H9 (cell line): ENCODE measurements around the gene NDUFB10. TPM values are rescaled to one million over a fixed set of nuclear protein-coding genes. Genes with fewer than 3 reads are reported as not detected.

Experiments used
- DNase-seq: peaks from one replicate; pipeline ENCODE4 v3.0.0-alpha.2; 2017
- H2AFZ ChIP-seq: one replicate; pipeline ENCODE4 v1.6.1; 2013; ENCODE audit warnings: mild to moderate bottlenecking, low read length, control low read depth, moderate library complexity
- H2AK5ac ChIP-seq: 2 replicates; pipeline ENCODE4 v1.6.1; 2013; ENCODE audit warnings: low read length, control low read depth, mixed read lengths; ENCODE audit not compliant: insufficient read length
- H2BK120ac ChIP-seq: one replicate; pipeline ENCODE4 v1.6.1; 2013; ENCODE audit warnings: low read depth, mild to moderate bottlenecking, low read length, control low read depth, inconsistent platforms; ENCODE audit not compliant: poor library complexity, severe bottlenecking
- H2BK12ac ChIP-seq: 2 replicates; pipeline ENCODE4 v1.6.1; 2013; ENCODE audit warnings: low read length, control low read depth, mixed read lengths, low read depth; ENCODE audit not compliant: insufficient read length
- H2BK15ac ChIP-seq: 2 replicates; pipeline ENCODE4 v1.6.1; 2013; ENCODE audit warnings: low read depth, low read length, control low read depth
- H2BK20ac ChIP-seq: one replicate; pipeline ENCODE4 v1.6.1; 2013; ENCODE audit warnings: low read depth, mild to moderate bottlenecking, low read length, control low read depth, inconsistent platforms; ENCODE audit not compliant: poor library complexity, severe bottlenecking
- H2BK5ac ChIP-seq: 2 replicates; pipeline ENCODE4 v1.6.1; 2013; ENCODE audit warnings: low read length, control low read depth, mixed read lengths; ENCODE audit not compliant: insufficient read length
- H3K14ac ChIP-seq: 2 replicates; pipeline ENCODE4 v1.6.1; 2013; ENCODE audit warnings: low read length, control low read depth; ENCODE audit not compliant: insufficient read depth
- H3K18ac ChIP-seq: 2 replicates; pipeline ENCODE4 v1.6.1; 2013; ENCODE audit warnings: low read depth, mild to moderate bottlenecking, mixed read lengths, low read length, control low read depth; ENCODE audit not compliant: insufficient read length
- H3K23ac ChIP-seq: 2 replicates; pipeline ENCODE4 v1.6.1; 2013; ENCODE audit warnings: low read length, control low read depth, mixed read lengths, low read depth; ENCODE audit not compliant: insufficient read length
- H3K23me2 ChIP-seq: 2 replicates; pipeline ENCODE4 v1.6.1; 2013; ENCODE audit warnings: low read depth, mild to moderate bottlenecking, mixed read lengths, low read length, control low read depth; ENCODE audit not compliant: insufficient read length, poor library complexity, severe bottlenecking
- H3K27ac ChIP-seq: 2 replicates; pipeline ENCODE4 v1.5.1; 2013; ENCODE audit warnings: low read length, control low read depth, mixed read lengths, low read depth; ENCODE audit not compliant: insufficient read length
- H3K27me3 ChIP-seq: 2 replicates; pipeline ENCODE4 v1.6.1; 2013; ENCODE audit warnings: low read length, control low read depth, inconsistent platforms; ENCODE audit not compliant: insufficient read depth
- H3K4ac ChIP-seq: 2 replicates; pipeline ENCODE4 v1.6.1; 2013; ENCODE audit warnings: low read depth, mild to moderate bottlenecking, control low read depth, inconsistent platforms, low read length, moderate library complexity
- H3K4me1 ChIP-seq: 2 replicates; pipeline ENCODE4 v1.6.1; 2013; ENCODE audit warnings: low read length, control low read depth, inconsistent platforms; ENCODE audit not compliant: insufficient read depth
- H3K4me2 ChIP-seq: 2 replicates; pipeline ENCODE4 v1.6.1; 2013; ENCODE audit warnings: low read length, control low read depth, mixed read lengths; ENCODE audit not compliant: insufficient read length, insufficient read depth
- H3K56ac ChIP-seq: 2 replicates; pipeline ENCODE4 v1.6.1; 2013; ENCODE audit warnings: low read depth, mild to moderate bottlenecking, mixed read lengths, low read length, control low read depth; ENCODE audit not compliant: insufficient read length
- H3K79me1 ChIP-seq: 2 replicates; pipeline ENCODE4 v1.6.1; 2013; ENCODE audit warnings: low read depth, mild to moderate bottlenecking, moderate library complexity, low read length, control low read depth, inconsistent platforms; ENCODE audit not compliant: insufficient read depth, poor library complexity, severe bottlenecking
- H3K79me2 ChIP-seq: 2 replicates; pipeline ENCODE4 v1.6.1; 2013; ENCODE audit warnings: low read length, control low read depth, inconsistent platforms; ENCODE audit not compliant: insufficient read depth
- H3K9ac ChIP-seq: 2 replicates; pipeline ENCODE4 v1.6.1; 2013; ENCODE audit warnings: low read length, control low read depth, mixed read lengths; ENCODE audit not compliant: insufficient read length; ENCODE audit errors: extremely low read depth
- H3K9me3 ChIP-seq: one replicate; pipeline ENCODE4 v1.6.1; 2013; ENCODE audit warnings: low read depth, low read length, inconsistent platforms; ENCODE audit not compliant: control insufficient read depth
- H3T11ph ChIP-seq: one replicate; pipeline ENCODE4 v1.6.1; 2013; ENCODE audit warnings: mild to moderate bottlenecking, low read length, control low read depth, inconsistent platforms
- H4K20me1 ChIP-seq: one replicate; pipeline ENCODE4 v1.6.1; 2013; ENCODE audit not compliant: control insufficient read depth, insufficient read length, insufficient read depth
- H4K5ac ChIP-seq: 2 replicates; pipeline ENCODE4 v1.6.1; 2013; ENCODE audit warnings: low read depth, mild to moderate bottlenecking, mixed read lengths, low read length, control low read depth; ENCODE audit not compliant: insufficient read length
- H4K8ac ChIP-seq: replicated peaks from 2 replicates; pipeline ENCODE4 v1.6.1; 2013; ENCODE audit warnings: low read length, control low read depth, mixed read lengths, low read depth; ENCODE audit not compliant: insufficient read length
- H4K91ac ChIP-seq: 2 replicates; pipeline ENCODE4 v1.6.1; 2013; ENCODE audit warnings: low read depth, mild to moderate bottlenecking, moderate library complexity, mixed read lengths, low read length, control low read depth; ENCODE audit not compliant: insufficient read length
- H3K27ac Mint-ChIP-seq, 3 experiments: 2 replicates in 2 of 3; 3 replicates in 1 of 3; pipeline ENCODE4 v1.8.0; 2020 to 2021; ENCODE audit warnings: mixed read lengths in 3 of 3, mild to moderate bottlenecking in 1 of 3, moderate library complexity in 1 of 3
- H3K27me3 Mint-ChIP-seq: 2 replicates; pipeline ENCODE4 v1.8.0; 2021; ENCODE audit warnings: low read depth, mild to moderate bottlenecking, moderate library complexity, mixed read lengths
- H3K36me3 Mint-ChIP-seq, 3 experiments: 2 replicates in 2 of 3; 3 replicates in 1 of 3; pipeline ENCODE4 v1.8.0; 2020 to 2021; ENCODE audit warnings: low read depth in 3 of 3, mixed read lengths in 3 of 3; ENCODE audit not compliant: insufficient read depth in 1 of 3
- H3K4me1 Mint-ChIP-seq, 2 experiments: 2 replicates each; pipeline ENCODE4 v1.8.0; 2020; ENCODE audit warnings: mixed read lengths in 2 of 2
- H3K4me3 Mint-ChIP-seq, 2 experiments: 2 replicates in 1 of 2; 3 replicates in 1 of 2; pipeline ENCODE4 v1.8.0; 2020 to 2021; ENCODE audit warnings: mild to moderate bottlenecking in 2 of 2, mixed read lengths in 2 of 2, moderate library complexity in 1 of 2
- H3K9me3 Mint-ChIP-seq, 2 experiments: 2 replicates in 1 of 2; 3 replicates in 1 of 2; pipeline ENCODE4 v1.8.0; 2020; ENCODE audit warnings: mild to moderate bottlenecking in 2 of 2, mixed read lengths in 2 of 2, moderate library complexity in 1 of 2
- WGBS: extraction: QIAGEN DNeasy Blood & Tissue Kit; methylation state at CpG from one replicate; pipeline ENCODE4 v1.1.7; 2013; ENCODE audit warnings: missing lambda C conversion rate, low lambda C conversion rate, mixed read lengths; ENCODE audit not compliant: insufficient read length; ENCODE audit errors: extremely low coverage; 5-methylcytosine and 5-hydroxymethylcytosine counted together
- total RNA-seq: library from RNA; stranded (reverse); gene quantifications from 2 replicates; pipeline ENCODE4 v1.2.1, GENCODE V29; 2021
- TF ChIP-seq, protein P1 (sequence below): fragments of 200-600 bp; sonication (generic); conservative IDR thresholded peaks from 3 replicates; pipeline ENCODE4 v1.8.0; 2021; ENCODE audit warnings: antibody characterized with exemption, mild to moderate bottlenecking

The NDUFB10 gene
- total RNA-seq, 1 experiment from 2014 or later = 191 TPM

DNA sequence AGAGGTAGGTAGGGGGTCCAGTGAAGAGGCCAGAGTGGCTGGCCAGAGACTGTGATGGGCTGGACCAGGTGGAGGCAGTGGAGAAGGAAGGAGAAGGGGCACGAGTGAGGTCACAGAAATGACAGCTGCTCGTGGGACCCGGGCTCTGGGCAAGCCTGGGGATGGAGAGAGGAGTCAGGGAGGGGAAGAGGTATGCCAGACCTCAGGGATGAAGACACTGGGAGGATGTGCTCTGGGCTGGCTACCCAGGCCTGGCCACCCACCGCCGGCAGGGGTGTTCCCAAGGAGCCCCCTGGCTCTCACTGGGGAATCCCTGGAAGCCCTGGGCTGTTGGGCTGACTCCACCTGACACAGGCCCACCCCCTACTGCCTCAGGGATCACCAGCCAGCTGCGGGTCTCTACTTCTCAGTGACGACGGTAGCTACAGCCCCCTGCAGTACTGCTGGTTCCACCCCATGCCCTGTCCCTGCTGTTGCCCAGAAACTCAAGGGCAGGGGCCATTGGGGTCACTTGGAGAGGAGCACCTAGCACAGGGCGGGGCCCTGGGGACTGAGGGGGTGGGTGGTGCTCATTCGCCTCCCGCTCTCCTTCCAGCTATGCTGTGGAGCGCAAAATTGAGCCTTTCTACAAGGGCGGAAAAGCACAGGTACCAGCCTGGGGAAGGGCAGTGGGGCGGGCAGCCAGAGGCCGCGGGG lies 14.3 kb downstream of the NDUFB10 start:
- Histone ChIP-seq H3K56ac (no peak overlapping the region), H3K23ac (no peak overlapping the region), H4K8ac (no peak overlapping the region), H3K23me2 (peaks cover 8% of the 10 kb centered on the region), H3K9me3 (no peaks in the 10 kb centered on the region), H3T11ph (no peak overlapping the region), H3K4me2 (no peak overlapping the region), H4K91ac (no peak overlapping the region), H3K79me1 (peaks cover 5% of the 10 kb centered on the region), H3K18ac (no peak overlapping the region), H2BK12ac (no peak overlapping the region), H3K4me1 (no peaks in the 10 kb centered on the region), H2AK5ac (no peak overlapping the region), H2BK20ac (no peak overlapping the region), H3K27ac (no peak overlapping the region), H2BK120ac (no peak overlapping the region), H3K14ac (no peak overlapping the region), H4K20me1 (no peaks in the 10 kb centered on the region), H2BK15ac (no peak overlapping the region), H3K79me2 (peaks cover 6% of the 10 kb centered on the region; the same call in 1 of the 2 replicates), H3K4ac (no peak overlapping the region), H4K5ac (no peak overlapping the region), H2BK5ac (no peak overlapping the region), H2AFZ (no peak overlapping the region), H3K9ac (no peak overlapping the region), H3K27me3 (no peaks in the 10 kb centered on the region)
- H3K4me1 Mint-ChIP-seq = peaks cover 8 to 14% of the 10 kb centered on the region in 2 experiments
- no peaks in the 10 kb centered on the region for H3K27me3 Mint-ChIP-seq
- no peak for DNase-seq
- H3K9me3 Mint-ChIP-seq = no peaks in the 10 kb centered on the region; a peak in 1 of 5 replicates
- H3K4me3 Mint-ChIP-seq = peak overlapping the region; percentile 41 to 96; a peak in 4 of 5 replicates
- H3K27ac Mint-ChIP-seq = no peak overlapping the region
- no CpG with 5 or more reads among the region's 16 CpGs for WGBS
- H3K36me3 Mint-ChIP-seq = peaks cover 10 to 27% (median 25%) of the 10 kb centered on the region in 3 experiments
- TF ChIP-seq, protein P1, sequence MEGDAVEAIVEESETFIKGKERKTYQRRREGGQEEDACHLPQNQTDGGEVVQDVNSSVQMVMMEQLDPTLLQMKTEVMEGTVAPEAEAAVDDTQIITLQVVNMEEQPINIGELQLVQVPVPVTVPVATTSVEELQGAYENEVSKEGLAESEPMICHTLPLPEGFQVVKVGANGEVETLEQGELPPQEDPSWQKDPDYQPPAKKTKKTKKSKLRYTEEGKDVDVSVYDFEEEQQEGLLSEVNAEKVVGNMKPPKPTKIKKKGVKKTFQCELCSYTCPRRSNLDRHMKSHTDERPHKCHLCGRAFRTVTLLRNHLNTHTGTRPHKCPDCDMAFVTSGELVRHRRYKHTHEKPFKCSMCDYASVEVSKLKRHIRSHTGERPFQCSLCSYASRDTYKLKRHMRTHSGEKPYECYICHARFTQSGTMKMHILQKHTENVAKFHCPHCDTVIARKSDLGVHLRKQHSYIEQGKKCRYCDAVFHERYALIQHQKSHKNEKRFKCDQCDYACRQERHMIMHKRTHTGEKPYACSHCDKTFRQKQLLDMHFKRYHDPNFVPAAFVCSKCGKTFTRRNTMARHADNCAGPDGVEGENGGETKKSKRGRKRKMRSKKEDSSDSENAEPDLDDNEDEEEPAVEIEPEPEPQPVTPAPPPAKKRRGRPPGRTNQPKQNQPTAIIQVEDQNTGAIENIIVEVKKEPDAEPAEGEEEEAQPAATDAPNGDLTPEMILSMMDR = no peak
